Tibial nerve (tissue), 4 donors: ENCODE data around the gene NACC1. TPM values are rescaled to one million over a fixed set of nuclear protein-coding genes. Genes with fewer than 3 reads are reported as not detected.

Experiments used
- DNase-seq, 2 donors: peaks; one replicate each; pipeline ENCODE4 v3.0.0-alpha.2; 2019; ENCODE audit warnings: low spot score in 2 of 2
- H3K27ac ChIP-seq, 4 donors: fragments of 200-600 bp; sonication (generic) in 3 of 4; one replicate each; pipeline ENCODE4 v1.5.1; 2017 to 2019; ENCODE audit warnings: mild to moderate bottlenecking in 1 of 4
- H3K27me3 ChIP-seq, 2 donors: fragments of 200-600 bp; sonication (generic) in 1 of 2; one replicate each; pipeline versions ENCODE4 v1.5.1 to v1.6.0; 2017 to 2019
- H3K36me3 ChIP-seq, 3 donors: fragments of 200-600 bp; sonication (generic); one replicate each; pipeline ENCODE4 v1.5.1; 2018 to 2019
- H3K4me1 ChIP-seq, 4 donors: fragments of 200-600 bp; sonication (generic) in 3 of 4; one replicate each; pipeline ENCODE4 v1.5.1; 2017 to 2019
- H3K4me3 ChIP-seq, 4 donors: fragments of 200-600 bp; sonication (generic) in 3 of 4; one replicate each; pipeline ENCODE4 v1.5.1; 2017 to 2019; ENCODE audit warnings: mild to moderate bottlenecking in 1 of 4, moderate library complexity in 1 of 4
- H3K9me3 ChIP-seq, 4 donors: fragments of 200-600 bp; sonication (generic) in 3 of 4; one replicate each; pipeline ENCODE4 v1.5.1; 2017 to 2019
- EP300 ChIP-seq, 2 donors: sonication (generic); formaldehyde crosslinking; IDR thresholded peaks; one replicate each; pipeline ENCODE4 v1.6.1; 2017; ENCODE audit warnings: antibody characterized with exemption in 2 of 2, mild to moderate bottlenecking in 1 of 2
- POLR2A ChIP-seq, 2 donors: fragments of 450-650 bp; IDR thresholded peaks; one replicate each; pipeline ENCODE4 v1.6.1; 2017; ENCODE audit warnings: antibody characterized with exemption in 2 of 2, mild to moderate bottlenecking in 2 of 2, moderate library complexity in 2 of 2
- WGBS, 2 donors: methylation state at CpG; one replicate each; pipeline ENCODE4 v1.1.5; 2018; 5-methylcytosine and 5-hydroxymethylcytosine counted together
- total RNA-seq, 4 donors: library from RNA; depleted of rRNA; stranded (reverse); fragments of >200 nt; gene quantifications; one replicate each; pipeline ENCODE4 v1.1.0, GENCODE V29; 2016
- TF ChIP-seq, protein P1 (sequence below), 5 experiments: fragments of 200-600 bp in 3 of 5; fragments of 450-650 bp in 2 of 5; sonication (generic) in 3 of 5; IDR thresholded peaks; one replicate each; pipeline ENCODE4 v1.5.1; 2016 to 2019; ENCODE audit warnings: antibody characterized with exemption in 5 of 5, mild to moderate bottlenecking in 3 of 5, moderate library complexity in 2 of 5

The NACC1 gene
- total RNA-seq, 4 donors from 2014 or later, result 15.3 to 37.1 (median 25.8) TPM

GRCh38 chr19:13095393-13095784, 22.7 kb upstream of the NACC1 start:
- Histone ChIP-seq H3K27me3 (no peaks in the 10 kb centered on the region), H3K9me3 (no peaks in the 10 kb centered on the region), H3K36me3 (peaks cover 0 to 10% (median 0%) of the 10 kb centered on the region in 3 donors), H3K4me3 (peak overlapping the region in 2 of 4 donors; percentile 35 to 40), H3K27ac (peak overlapping the region in 3 of 4 donors; percentile 77 to 88 (median 88)), H3K4me1 (peaks cover 0 to 92% (median 77%) of the 10 kb centered on the region in 4 donors)
- no peak for DNase-seq
- TF ChIP-seq POLR2A (IDR thresholded peaks at IDR 0.05), result no peak
- WGBS, 2 donors, result 60 to 66% methylated on average over 16 to 25 of the region's 25 CpGs

DNA sequence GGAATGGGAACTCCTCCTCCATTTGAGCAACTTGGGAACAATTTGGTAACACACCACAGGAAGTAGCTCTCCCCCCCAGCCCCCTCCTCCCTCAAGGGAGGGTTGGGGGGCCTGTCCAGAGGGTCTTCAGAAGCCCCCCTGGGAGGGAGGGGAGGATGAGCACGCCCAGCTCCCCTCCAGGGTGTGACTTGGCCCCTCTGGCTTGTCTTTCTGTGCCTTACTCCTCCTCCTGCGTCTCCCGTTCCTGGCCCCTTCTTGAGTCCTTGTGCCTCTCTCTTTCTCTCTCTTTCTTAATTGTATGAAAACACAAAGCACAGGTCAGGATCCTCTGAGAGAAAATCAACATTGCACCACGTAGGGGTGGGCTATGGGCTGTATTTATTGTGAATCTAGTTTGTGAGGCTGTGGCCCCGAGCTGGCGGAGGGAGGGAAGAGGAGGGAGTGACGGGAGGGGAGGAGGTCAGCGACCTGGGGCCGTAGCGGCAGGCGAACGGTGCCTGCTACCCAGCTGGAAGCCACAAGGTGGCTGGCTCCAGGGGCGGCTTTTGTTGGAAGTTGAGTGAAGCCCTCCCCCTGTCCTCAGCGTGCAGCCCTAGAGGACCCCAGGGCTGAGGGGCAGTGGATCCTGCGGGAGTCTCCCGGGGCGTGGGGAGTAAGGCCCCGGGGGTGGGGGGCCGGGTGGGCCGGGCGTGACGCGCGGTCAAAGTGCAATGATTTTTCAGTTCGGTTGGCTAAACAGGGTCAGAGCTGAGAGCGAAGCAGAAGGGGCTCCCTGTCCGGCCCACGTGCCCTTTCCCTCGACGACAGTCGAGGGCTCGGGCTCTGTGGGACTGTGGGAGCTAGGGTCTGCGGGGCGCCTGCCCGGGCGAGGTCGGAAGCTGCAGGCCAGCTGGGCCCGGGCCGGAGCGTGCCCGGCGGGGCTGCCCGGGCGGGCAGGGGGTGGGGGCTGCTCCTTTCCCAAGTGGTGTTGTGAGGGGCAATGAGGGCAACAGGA, 21.8 kb upstream of the NACC1 start:
- Histone ChIP-seq H3K9me3 (no peaks in the 10 kb centered on the region), H3K4me1 (peaks cover 0 to 92% (median 73%) of the 10 kb centered on the region in 4 donors), H3K36me3 (peaks cover 0 to 8% (median 0%) of the 10 kb centered on the region in 3 donors), H3K27me3 (no peaks in the 10 kb centered on the region), H3K4me3 (peak overlapping the region in 2 of 4 donors; percentile 35 to 40), H3K27ac (peak overlapping the region; percentile 49 to 88 (median 82))
- TF ChIP-seq, protein P1, sequence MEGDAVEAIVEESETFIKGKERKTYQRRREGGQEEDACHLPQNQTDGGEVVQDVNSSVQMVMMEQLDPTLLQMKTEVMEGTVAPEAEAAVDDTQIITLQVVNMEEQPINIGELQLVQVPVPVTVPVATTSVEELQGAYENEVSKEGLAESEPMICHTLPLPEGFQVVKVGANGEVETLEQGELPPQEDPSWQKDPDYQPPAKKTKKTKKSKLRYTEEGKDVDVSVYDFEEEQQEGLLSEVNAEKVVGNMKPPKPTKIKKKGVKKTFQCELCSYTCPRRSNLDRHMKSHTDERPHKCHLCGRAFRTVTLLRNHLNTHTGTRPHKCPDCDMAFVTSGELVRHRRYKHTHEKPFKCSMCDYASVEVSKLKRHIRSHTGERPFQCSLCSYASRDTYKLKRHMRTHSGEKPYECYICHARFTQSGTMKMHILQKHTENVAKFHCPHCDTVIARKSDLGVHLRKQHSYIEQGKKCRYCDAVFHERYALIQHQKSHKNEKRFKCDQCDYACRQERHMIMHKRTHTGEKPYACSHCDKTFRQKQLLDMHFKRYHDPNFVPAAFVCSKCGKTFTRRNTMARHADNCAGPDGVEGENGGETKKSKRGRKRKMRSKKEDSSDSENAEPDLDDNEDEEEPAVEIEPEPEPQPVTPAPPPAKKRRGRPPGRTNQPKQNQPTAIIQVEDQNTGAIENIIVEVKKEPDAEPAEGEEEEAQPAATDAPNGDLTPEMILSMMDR (IDR thresholded peaks at IDR 0.05), result peak in 2 of 5 experiments; percentile 5 to 10
- peak in 1 of 2 donors; percentile 10 for TF ChIP-seq POLR2A (IDR thresholded peaks at IDR 0.05)
- no peak for TF ChIP-seq EP300 (IDR thresholded peaks at IDR 0.05)
- no peak for DNase-seq
- WGBS, 2 donors, result 67 to 70% methylated on average over 33 to 40 of the region's 44 CpGs

DNA sequence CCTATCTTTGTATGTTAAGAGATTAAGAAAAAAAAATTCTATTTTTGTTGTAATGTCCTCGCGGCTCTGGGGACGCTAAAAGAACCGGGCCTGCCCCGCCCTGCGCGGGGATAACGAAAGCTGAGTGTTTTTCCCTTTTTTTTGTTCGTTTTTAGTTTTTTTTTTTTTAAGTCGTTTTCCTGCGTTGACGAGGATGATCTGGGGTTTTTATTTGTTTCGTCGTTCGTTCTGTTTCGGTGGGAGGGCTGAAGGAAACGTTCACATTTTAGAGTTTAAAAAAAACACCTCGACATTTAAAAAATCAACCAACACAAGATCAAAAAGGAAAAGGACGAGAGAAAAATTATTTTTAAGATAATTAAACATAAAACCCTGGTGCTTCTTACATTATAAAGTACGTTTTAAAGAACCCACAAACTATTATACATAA, 21.0 kb upstream of the NACC1 start:
- Histone ChIP-seq H3K27ac (peak overlapping the region; percentile 79 to 93 (median 86)), H3K4me1 (peaks cover 0 to 92% (median 67%) of the 10 kb centered on the region in 4 donors), H3K36me3 (peaks cover 0 to 8% (median 0%) of the 10 kb centered on the region in 3 donors), H3K9me3 (no peaks in the 10 kb centered on the region), H3K27me3 (no peaks in the 10 kb centered on the region), H3K4me3 (peak overlapping the region in 3 of 4 donors; percentile 29 to 57 (median 43))
- TF ChIP-seq EP300 (IDR thresholded peaks at IDR 0.05), result peak in 1 of 2 donors; percentile 29
- TF ChIP-seq, protein P1 (IDR thresholded peaks at IDR 0.05), result no peak
- 54 to 56% methylated on average over 20 of the region's 20 CpGs for WGBS, 2 donors
- no peak for DNase-seq

DNA sequence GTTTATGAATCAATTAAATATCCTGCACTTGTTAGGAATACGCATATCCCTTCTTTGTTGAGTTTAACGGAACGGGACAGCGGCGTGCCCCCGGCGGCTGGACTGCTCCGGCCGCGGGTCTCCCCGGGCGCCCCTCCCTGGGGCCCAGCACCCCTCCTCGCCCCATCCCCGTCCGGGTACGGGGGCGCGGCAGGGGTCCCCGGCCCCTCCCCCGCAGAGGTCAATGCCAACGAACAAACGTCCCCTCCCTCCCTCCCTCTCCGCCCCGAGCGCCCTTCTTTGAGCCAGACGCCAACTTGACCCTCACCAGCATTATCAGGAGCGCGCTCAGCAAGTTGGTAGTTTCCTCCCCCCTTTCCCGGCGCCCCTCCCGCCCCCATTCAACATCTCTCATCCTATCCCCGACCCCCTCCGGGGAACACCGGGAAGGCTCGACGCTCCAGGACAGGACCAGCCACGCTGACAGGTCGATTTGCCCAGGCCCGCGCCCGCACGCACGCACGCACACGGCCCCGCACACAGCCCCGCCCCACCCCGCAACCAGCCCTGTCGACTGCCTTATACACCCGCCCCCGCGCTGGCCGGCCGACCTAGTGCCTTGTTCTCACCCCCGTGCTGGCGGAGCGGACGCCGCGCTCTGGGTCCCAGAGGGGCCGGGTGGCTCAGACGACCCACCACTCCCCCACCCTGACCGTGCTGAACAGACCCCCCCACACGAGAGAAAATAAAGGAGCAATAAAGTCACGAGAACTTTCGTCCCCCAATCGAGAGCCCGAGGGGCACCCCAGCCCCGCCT, 20.4 kb upstream of the NACC1 start:
- 12 to 21% methylated on average over 38 to 54 of the region's 69 CpGs for WGBS, 2 donors
- peak in 1 of 2 donors; percentile 49 for DNase-seq

More for the DNA sequence above, 20.4 kb upstream of the NACC1 start:
- Histone ChIP-seq H3K4me1 (peaks cover 0 to 92% (median 64%) of the 10 kb centered on the region in 4 donors), H3K27me3 (no peaks in the 10 kb centered on the region), H3K4me3 (peak overlapping the region; percentile 29 to 57 (median 43)), H3K9me3 (no peaks in the 10 kb centered on the region), H3K36me3 (peaks cover 0 to 8% (median 0%) of the 10 kb centered on the region in 3 donors), H3K27ac (peak overlapping the region; percentile 79 to 93 (median 86))
- no peak for TF ChIP-seq POLR2A (IDR thresholded peaks at IDR 0.05)
- TF ChIP-seq, protein P1 (IDR thresholded peaks at IDR 0.05), result no peak
- no peak for TF ChIP-seq EP300 (IDR thresholded peaks at IDR 0.05)
